DND-41 (cell line): ENCODE measurements around the gene PP2D1.

Experiments
- EZH2 ChIP-seq: IDR thresholded peaks from 3 replicates; pipeline ENCODE4 v1.6.1; 2012; ENCODE audit warnings: borderline replicate concordance, low read depth, mild to moderate bottlenecking, moderate library complexity, low read length, inconsistent platforms; ENCODE audit not compliant: severe bottlenecking
- TF ChIP-seq, protein P1 (sequence below): IDR thresholded peaks from 2 replicates; pipeline ENCODE4 v1.5.1; 2012; ENCODE audit warnings: borderline replicate concordance, low read length, moderate library complexity, mild to moderate bottlenecking; ENCODE audit not compliant: poor library complexity, severe bottlenecking; ENCODE audit errors: extremely low read depth

DNA sequence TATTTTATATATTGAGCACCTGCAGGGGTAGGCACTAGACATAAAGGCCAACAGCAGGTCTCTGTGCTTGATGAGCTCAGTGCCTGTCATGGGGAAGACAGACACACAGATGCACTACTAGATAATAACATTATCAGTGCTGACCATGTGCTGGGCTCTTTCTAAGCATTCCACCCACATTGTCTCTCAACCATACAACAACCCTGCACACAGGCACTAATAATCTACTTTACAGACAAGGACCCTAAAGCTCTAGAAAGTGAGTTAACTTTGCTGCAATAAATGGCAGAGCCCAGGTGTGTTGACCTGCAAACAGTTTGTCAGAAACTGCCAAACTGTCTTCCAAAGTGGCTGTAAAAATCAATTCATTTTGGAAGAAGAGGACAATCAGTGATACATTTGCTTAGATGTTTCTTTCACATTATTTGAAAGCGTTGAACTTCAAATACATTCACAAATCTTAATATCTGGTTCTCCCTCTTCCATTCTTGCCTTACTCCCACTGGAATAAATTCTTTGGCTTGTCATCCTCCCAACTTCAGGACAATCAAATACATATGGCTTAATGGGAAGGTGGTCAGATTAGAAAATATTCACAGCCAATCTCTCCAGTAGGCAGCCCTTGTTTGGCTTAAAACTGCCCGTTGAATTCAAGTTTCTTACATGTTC lies 11.0 kb upstream of the PP2D1 start:
- TF ChIP-seq, protein P1, sequence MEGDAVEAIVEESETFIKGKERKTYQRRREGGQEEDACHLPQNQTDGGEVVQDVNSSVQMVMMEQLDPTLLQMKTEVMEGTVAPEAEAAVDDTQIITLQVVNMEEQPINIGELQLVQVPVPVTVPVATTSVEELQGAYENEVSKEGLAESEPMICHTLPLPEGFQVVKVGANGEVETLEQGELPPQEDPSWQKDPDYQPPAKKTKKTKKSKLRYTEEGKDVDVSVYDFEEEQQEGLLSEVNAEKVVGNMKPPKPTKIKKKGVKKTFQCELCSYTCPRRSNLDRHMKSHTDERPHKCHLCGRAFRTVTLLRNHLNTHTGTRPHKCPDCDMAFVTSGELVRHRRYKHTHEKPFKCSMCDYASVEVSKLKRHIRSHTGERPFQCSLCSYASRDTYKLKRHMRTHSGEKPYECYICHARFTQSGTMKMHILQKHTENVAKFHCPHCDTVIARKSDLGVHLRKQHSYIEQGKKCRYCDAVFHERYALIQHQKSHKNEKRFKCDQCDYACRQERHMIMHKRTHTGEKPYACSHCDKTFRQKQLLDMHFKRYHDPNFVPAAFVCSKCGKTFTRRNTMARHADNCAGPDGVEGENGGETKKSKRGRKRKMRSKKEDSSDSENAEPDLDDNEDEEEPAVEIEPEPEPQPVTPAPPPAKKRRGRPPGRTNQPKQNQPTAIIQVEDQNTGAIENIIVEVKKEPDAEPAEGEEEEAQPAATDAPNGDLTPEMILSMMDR, result no peak
- no peak for TF ChIP-seq EZH2
